Measurements from ENCODE around the gene TDO2. TPM values are rescaled to one million over a fixed set of nuclear protein-coding genes. Genes with fewer than 3 reads are reported as not detected.

The TDO2 gene
- total RNA-seq, 1 experiment from 2014 or later: 0.13 TPM

- H3K4me1 Mint-ChIP-seq: peaks cover 10% of the 10 kb centered on the region
- no peak for ATAC-seq
- H3K9me3 Mint-ChIP-seq: peaks cover 15% of the 10 kb centered on the region
- H3K27ac Mint-ChIP-seq: no peak overlapping the region
- DNase-seq (ENCODE audit: low spot score): no peak
- CTCF ChIA-PET: no interaction called here
- no peaks in the 10 kb centered on the region for H3K27me3 Mint-ChIP-seq (ENCODE audit: low read depth)
- 0 out of 2 replicates have a peak, but pooled peaks cover 4% of the 10 kb centered on the region for H3K36me3 Mint-ChIP-seq
- POLR2A ChIA-PET: no interaction called here
- no peak for TF ChIP-seq ZNF512 (CRISPR knock-in tag; IDR thresholded peaks at IDR 0.05; ENCODE audit: borderline replicate concordance)
- TF ChIP-seq, protein P1, sequence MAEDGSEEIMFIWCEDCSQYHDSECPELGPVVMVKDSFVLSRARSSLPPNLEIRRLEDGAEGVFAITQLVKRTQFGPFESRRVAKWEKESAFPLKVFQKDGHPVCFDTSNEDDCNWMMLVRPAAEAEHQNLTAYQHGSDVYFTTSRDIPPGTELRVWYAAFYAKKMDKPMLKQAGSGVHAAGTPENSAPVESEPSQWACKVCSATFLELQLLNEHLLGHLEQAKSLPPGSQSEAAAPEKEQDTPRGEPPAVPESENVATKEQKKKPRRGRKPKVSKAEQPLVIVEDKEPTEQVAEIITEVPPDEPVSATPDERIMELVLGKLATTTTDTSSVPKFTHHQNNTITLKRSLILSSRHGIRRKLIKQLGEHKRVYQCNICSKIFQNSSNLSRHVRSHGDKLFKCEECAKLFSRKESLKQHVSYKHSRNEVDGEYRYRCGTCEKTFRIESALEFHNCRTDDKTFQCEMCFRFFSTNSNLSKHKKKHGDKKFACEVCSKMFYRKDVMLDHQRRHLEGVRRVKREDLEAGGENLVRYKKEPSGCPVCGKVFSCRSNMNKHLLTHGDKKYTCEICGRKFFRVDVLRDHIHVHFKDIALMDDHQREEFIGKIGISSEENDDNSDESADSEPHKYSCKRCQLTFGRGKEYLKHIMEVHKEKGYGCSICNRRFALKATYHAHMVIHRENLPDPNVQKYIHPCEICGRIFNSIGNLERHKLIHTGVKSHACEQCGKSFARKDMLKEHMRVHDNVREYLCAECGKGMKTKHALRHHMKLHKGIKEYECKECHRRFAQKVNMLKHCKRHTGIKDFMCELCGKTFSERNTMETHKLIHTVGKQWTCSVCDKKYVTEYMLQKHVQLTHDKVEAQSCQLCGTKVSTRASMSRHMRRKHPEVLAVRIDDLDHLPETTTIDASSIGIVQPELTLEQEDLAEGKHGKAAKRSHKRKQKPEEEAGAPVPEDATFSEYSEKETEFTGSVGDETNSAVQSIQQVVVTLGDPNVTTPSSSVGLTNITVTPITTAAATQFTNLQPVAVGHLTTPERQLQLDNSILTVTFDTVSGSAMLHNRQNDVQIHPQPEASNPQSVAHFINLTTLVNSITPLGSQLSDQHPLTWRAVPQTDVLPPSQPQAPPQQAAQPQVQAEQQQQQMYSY (CRISPR knock-in tag; IDR thresholded peaks at IDR 0.05): no peak
- TF ChIP-seq GTF2I (CRISPR knock-in tag; conservative IDR thresholded peaks at IDR 0.05): no peak
- TF ChIP-seq SOX15 (CRISPR knock-in tag; IDR thresholded peaks at IDR 0.05): no peak
- no peak overlapping the region for H3K4me3 Mint-ChIP-seq
Observed at GRCh38 chr4:155855897-155856296, 47.6 kb upstream of the TDO2 start.

GRCh38 chr4:155866177-155866576, 37.3 kb upstream of the TDO2 start, which contains the start of gene ASIC5:
TSS of gene ASIC5 (minus strand) at chr4:155866277. CDS start at chr4:155866226, 51 bp downstream.
- Mint-ChIP-seq H3K27me3 (ENCODE audit: low read depth) (no peaks in the 10 kb centered on the region), H3K4me3 (no peak within 1 kb of the TSS), H3K36me3 (peaks cover 25% of the 10 kb centered on the region), H3K27ac (no peak within 1 kb of the TSS), H3K4me1 (no peaks in the 10 kb centered on the region), H3K9me3 (peaks cover 53% of the 10 kb centered on the region)
- TF ChIP-seq NR1H2 (CRISPR knock-in tag; IDR thresholded peaks at IDR 0.05): no peak
- no peak for TF ChIP-seq ZBTB43 (CRISPR knock-in tag; IDR thresholded peaks at IDR 0.05)
- TF ChIP-seq SP1 (CRISPR knock-in tag; conservative IDR thresholded peaks at IDR 0.05): no peak
- no peak for TF ChIP-seq ZSCAN18 (CRISPR knock-in tag; IDR thresholded peaks at IDR 0.05)
- TF ChIP-seq, protein P2, sequence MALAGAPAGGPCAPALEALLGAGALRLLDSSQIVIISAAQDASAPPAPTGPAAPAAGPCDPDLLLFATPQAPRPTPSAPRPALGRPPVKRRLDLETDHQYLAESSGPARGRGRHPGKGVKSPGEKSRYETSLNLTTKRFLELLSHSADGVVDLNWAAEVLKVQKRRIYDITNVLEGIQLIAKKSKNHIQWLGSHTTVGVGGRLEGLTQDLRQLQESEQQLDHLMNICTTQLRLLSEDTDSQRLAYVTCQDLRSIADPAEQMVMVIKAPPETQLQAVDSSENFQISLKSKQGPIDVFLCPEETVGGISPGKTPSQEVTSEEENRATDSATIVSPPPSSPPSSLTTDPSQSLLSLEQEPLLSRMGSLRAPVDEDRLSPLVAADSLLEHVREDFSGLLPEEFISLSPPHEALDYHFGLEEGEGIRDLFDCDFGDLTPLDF (CRISPR knock-in tag; IDR thresholded peaks at IDR 0.05): no peak
- TF ChIP-seq GRHL2 (CRISPR knock-in tag; IDR thresholded peaks at IDR 0.05; ENCODE audit: insufficient replicate concordance, severe bottlenecking): no peak
- TF ChIP-seq, protein P3, sequence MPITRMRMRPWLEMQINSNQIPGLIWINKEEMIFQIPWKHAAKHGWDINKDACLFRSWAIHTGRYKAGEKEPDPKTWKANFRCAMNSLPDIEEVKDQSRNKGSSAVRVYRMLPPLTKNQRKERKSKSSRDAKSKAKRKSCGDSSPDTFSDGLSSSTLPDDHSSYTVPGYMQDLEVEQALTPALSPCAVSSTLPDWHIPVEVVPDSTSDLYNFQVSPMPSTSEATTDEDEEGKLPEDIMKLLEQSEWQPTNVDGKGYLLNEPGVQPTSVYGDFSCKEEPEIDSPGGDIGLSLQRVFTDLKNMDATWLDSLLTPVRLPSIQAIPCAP (CRISPR knock-in tag; IDR thresholded peaks at IDR 0.05): no peak
- TF ChIP-seq NFYB (CRISPR knock-in tag; conservative IDR thresholded peaks at IDR 0.05; ENCODE audit: low read depth): no peak
- TF ChIP-seq, protein P4, sequence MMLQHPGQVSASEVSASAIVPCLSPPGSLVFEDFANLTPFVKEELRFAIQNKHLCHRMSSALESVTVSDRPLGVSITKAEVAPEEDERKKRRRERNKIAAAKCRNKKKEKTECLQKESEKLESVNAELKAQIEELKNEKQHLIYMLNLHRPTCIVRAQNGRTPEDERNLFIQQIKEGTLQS (CRISPR knock-in tag; conservative IDR thresholded peaks at IDR 0.05): no peak
- TF ChIP-seq ZNF416 (CRISPR knock-in tag; IDR thresholded peaks at IDR 0.05): no peak
- no peak for TF ChIP-seq USF1 (CRISPR knock-in tag; IDR thresholded peaks at IDR 0.05)
- no peak for TF ChIP-seq TEAD4 (CRISPR knock-in tag; IDR thresholded peaks at IDR 0.05)
- TF ChIP-seq, protein P5, sequence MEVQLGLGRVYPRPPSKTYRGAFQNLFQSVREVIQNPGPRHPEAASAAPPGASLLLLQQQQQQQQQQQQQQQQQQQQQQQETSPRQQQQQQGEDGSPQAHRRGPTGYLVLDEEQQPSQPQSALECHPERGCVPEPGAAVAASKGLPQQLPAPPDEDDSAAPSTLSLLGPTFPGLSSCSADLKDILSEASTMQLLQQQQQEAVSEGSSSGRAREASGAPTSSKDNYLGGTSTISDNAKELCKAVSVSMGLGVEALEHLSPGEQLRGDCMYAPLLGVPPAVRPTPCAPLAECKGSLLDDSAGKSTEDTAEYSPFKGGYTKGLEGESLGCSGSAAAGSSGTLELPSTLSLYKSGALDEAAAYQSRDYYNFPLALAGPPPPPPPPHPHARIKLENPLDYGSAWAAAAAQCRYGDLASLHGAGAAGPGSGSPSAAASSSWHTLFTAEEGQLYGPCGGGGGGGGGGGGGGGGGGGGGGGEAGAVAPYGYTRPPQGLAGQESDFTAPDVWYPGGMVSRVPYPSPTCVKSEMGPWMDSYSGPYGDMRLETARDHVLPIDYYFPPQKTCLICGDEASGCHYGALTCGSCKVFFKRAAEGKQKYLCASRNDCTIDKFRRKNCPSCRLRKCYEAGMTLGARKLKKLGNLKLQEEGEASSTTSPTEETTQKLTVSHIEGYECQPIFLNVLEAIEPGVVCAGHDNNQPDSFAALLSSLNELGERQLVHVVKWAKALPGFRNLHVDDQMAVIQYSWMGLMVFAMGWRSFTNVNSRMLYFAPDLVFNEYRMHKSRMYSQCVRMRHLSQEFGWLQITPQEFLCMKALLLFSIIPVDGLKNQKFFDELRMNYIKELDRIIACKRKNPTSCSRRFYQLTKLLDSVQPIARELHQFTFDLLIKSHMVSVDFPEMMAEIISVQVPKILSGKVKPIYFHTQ (CRISPR knock-in tag; IDR thresholded peaks at IDR 0.05): no peak
- POLR2A ChIA-PET: interaction anchor here (0.8 kb wide), 1 partner anchor 12 kb away, joined by 3 read pairs; no protein-coding TSS in a partner anchor
- no peak for ATAC-seq
- CTCF ChIA-PET: no interaction called here
- DNase-seq (ENCODE audit: low spot score): no peak
